OCI-M2 (cell line): ENCODE measurements around the gene IFITM5.
A peak's percentile ranks its signal among the peaks of the same experiment; 100 is the strongest.
"Not testable (repeated sequence)": the region's sequence is repeated elsewhere in the genome, so short reads cannot be mapped to it uniquely, and the experiment has no call there.

ENCODE experiments used
- DNase-seq: peaks from one replicate; lab custom pipeline; 2025; ENCODE audit not compliant: unreplicated experiment; lab: John Stamatoyannopoulos, UW

IFITM5 gene

GRCh38 chr11:312092-312816 lies 12.9 kb upstream of the IFITM5 start:
- no peak for DNase-seq

- DNase-seq, result not testable (repeated sequence)
Measured at GRCh38 chr11:311013-311748, 11.9 kb upstream of the IFITM5 start.

- not testable (repeated sequence) for DNase-seq
Measured at GRCh38 chr11:309979-310572, 10.8 kb upstream of the IFITM5 start.

GRCh38 chr11:308740-309665 lies 9.7 kb upstream of the IFITM5 start:
- not testable (repeated sequence) for DNase-seq

- DNase-seq, result peak; percentile 54
Measured at GRCh38 chr11:307766-308708, 8.7 kb upstream of the IFITM5 start, which contains the start of gene IFITM2. Gene IFITM2, plus strand, starts transcription at chr11:307816. Its CDS starts 377 bp downstream, at chr11:308193.

GRCh38 chr11:306645-307371 lies 7.5 kb upstream of the IFITM5 start:
- DNase-seq, result no peak

GRCh38 chr11:305844-306211 lies 6.5 kb upstream of the IFITM5 start:
- no peak for DNase-seq

- DNase-seq, result no peak
Measured at GRCh38 chr11:304915-305843, 5.9 kb upstream of the IFITM5 start.

- DNase-seq, result no peak
Measured at GRCh38 chr11:304061-304506, 4.8 kb upstream of the IFITM5 start.

- no peak for DNase-seq
Measured at GRCh38 chr11:303363-303762, 4.0 kb upstream of the IFITM5 start.

GRCh38 chr11:299951-300735 lies 817 bp upstream of the IFITM5 start:
- DNase-seq, result no peak

- DNase-seq, result no peak
Measured at GRCh38 chr11:298406-299065, 790 bp downstream of the IFITM5 start.

- DNase-seq, result no peak
Measured at GRCh38 chr11:297586-298405, 1.5 kb downstream of the IFITM5 start.

GRCh38 chr11:297051-297585 lies 2.2 kb downstream of the IFITM5 start:
- DNase-seq, result no peak

- no peak for DNase-seq
Measured at GRCh38 chr11:296171-297050, 2.9 kb downstream of the IFITM5 start.
